ENCODE results near the gene TTYH1.
"Not testable (repeated sequence)": the region's sequence is repeated elsewhere in the genome, so short reads cannot be mapped to it uniquely, and the experiment has no call there.

The TTYH1 gene

DNA sequence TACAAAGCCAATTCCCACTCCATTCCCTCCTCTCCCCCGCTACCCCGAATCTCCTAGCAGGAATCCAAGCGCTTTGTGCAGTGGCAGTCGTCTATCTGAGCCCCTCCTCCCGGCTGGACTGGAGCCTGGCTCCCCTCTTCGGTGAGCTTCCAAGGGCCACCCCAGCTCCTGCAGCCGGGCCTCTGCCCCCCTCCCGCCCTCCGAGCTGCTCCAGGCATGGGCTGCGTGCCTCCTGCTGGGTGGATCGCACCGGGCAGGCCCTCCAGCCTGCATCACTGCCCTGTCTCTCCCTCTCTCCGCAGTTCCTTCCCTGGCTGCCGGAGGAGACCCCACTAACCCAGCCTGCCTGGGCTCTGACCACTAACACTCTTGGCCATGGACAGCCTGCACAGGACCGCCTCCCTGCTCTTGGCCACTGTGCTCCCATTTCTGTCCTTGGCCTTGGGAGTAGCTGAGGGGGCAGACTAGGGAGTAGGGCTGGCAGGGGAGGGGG, 20.8 kb downstream of the TTYH1 start:
- DNase-seq (ENCODE audit: low read depth), result no peak
- TF ChIP-seq, protein P1, sequence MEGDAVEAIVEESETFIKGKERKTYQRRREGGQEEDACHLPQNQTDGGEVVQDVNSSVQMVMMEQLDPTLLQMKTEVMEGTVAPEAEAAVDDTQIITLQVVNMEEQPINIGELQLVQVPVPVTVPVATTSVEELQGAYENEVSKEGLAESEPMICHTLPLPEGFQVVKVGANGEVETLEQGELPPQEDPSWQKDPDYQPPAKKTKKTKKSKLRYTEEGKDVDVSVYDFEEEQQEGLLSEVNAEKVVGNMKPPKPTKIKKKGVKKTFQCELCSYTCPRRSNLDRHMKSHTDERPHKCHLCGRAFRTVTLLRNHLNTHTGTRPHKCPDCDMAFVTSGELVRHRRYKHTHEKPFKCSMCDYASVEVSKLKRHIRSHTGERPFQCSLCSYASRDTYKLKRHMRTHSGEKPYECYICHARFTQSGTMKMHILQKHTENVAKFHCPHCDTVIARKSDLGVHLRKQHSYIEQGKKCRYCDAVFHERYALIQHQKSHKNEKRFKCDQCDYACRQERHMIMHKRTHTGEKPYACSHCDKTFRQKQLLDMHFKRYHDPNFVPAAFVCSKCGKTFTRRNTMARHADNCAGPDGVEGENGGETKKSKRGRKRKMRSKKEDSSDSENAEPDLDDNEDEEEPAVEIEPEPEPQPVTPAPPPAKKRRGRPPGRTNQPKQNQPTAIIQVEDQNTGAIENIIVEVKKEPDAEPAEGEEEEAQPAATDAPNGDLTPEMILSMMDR (conservative IDR thresholded peaks at IDR 0.05; ENCODE audit: low read depth, low read length), result no peak
- H3K4me3 ChIP-seq (ENCODE audit: low read length), result no peak overlapping the region

DNA sequence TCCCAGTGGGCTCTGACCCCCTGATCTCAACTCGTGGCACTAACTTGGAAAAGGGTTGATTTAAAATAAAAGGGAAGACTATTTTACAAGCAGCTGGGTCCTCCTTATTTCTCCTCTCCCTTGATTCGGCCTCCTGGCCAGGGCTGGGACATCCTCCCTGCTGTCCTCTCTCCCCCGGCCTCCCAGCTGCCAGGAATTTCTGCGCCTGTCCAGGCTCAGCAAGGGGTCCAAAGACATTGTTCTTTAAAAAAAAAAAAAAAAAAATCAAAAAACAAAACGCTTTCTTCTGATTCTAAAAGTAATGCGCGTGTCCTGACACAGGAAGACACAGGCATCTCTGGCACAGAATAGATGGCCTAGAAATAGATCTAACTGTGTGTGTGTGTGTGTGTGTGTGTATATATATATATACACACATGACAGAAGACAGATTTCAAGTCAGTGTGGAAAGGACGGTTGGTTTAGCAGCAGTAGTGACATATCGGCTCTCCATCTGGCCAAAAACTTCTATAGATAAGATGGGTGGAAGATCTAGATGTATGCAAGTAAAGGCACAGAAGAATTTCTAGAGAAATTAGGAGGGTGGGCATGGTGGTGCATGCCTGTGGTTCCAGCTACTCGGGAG, 21.5 kb downstream of the TTYH1 start:
- DNase-seq (ENCODE audit: low read depth), result no peak
- TF ChIP-seq, protein P1 (conservative IDR thresholded peaks at IDR 0.05; ENCODE audit: low read depth, low read length), result no peak
- H3K4me3 ChIP-seq (ENCODE audit: low read length), result no peak overlapping the region

DNA sequence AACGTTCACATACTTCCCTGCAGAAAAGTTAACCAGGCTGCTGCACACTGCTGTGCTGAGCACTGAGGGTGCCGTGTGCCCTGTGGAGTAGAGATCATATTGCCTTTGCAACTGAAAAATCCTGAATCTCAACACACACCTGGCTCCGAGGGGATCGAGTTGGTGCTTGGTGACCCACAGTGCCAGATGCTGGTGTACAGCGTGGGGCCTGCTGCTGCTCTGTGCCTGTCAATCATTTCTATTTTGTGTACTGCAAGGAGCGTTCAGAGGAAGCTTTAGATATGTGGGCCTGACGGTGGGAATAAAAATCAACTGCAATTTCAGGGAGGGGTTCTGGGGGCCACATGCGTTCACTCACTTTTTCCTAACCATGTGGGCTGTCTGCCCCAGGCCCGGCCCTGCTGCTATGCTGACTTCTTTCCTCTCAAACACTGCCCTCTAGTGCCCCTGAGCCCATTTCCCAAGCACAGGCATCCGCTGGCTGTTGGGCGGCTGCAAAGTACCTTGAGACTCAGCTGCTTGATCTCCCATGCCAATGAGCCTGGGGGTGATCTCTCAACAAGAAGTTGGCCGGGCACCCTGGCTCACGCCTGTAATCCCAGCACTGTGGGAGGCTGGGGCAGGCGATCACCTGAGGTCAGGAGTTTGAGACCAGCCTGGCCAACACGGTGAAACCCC, 24.0 kb downstream of the TTYH1 start:
- TF ChIP-seq, protein P1 (conservative IDR thresholded peaks at IDR 0.05; ENCODE audit: low read depth, low read length), result peak; percentile 82
- DNase-seq (ENCODE audit: low read depth), result no peak
- no peak overlapping the region for H3K4me3 ChIP-seq (ENCODE audit: low read length)

DNA sequence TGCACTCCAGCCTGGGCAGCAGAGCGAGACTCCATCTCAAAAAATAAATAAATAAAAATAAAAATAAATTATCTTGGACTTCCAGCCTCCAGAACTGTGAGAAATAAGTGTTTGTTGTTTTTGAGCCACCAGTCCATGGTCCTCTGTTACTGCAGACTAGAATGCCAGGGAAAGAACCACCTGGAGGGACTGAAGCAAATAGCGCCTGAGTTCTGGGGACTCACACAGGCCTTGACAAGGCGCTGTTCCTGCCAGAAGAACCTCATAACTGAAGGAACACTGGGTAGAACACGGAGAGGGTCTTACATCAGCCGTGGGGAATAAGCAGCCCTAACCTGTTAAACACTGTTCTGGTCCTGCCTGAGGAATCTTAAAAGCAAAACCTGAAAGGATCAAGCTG, 25.4 kb downstream of the TTYH1 start:
- DNase-seq (ENCODE audit: low read depth), result no peak
- TF ChIP-seq, protein P1 (conservative IDR thresholded peaks at IDR 0.05; ENCODE audit: low read depth, low read length), result no peak
- H3K4me3 ChIP-seq (ENCODE audit: low read length), result no peak overlapping the region

DNA sequence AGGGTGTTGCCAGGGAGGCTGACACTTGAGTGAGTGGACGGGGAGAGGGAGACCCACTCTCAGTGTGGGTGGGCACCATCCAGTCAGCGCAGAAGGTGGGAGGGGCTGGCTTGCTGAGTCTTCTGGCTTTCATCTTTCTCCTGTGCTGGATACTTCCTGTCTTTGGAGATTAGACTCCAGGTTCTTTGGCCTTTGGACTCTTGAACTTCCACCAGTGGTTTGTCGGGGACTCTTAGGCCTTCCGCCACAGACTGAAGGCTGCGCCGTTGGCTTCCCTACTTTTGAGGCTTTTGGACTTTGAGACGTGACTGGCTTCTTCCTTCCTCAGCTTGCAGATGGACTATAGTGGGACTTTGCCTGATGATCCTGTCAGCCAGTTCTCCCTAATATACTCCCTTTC, 29.5 kb downstream of the TTYH1 start:
- DNase-seq (ENCODE audit: low read depth), result no peak
- H3K4me3 ChIP-seq (ENCODE audit: low read length), result no peak overlapping the region
- TF ChIP-seq, protein P1 (conservative IDR thresholded peaks at IDR 0.05; ENCODE audit: low read depth, low read length), result no peak

DNA sequence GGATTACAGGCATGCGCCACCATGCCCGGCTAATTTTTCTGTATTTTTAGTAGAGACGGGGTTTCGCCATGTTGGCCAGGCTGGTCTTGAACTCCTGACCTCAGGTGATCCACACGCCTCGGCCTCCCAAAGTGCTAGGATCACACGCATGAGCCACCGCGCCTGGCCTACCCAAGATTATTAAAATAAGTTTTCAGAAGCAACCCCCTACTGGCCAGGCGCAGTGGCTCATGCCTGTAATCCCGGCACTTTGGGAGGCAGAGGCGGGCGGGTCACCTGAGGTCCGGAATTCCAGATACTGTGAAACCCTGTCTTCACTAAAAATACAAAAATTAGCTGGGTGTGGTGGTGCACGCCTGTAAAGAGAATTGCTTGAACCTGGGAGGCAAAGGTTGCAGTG, 31.1 kb downstream of the TTYH1 start:
- DNase-seq (ENCODE audit: low read depth); H3K4me3 ChIP-seq (ENCODE audit: low read length): not testable (repeated sequence)

DNA sequence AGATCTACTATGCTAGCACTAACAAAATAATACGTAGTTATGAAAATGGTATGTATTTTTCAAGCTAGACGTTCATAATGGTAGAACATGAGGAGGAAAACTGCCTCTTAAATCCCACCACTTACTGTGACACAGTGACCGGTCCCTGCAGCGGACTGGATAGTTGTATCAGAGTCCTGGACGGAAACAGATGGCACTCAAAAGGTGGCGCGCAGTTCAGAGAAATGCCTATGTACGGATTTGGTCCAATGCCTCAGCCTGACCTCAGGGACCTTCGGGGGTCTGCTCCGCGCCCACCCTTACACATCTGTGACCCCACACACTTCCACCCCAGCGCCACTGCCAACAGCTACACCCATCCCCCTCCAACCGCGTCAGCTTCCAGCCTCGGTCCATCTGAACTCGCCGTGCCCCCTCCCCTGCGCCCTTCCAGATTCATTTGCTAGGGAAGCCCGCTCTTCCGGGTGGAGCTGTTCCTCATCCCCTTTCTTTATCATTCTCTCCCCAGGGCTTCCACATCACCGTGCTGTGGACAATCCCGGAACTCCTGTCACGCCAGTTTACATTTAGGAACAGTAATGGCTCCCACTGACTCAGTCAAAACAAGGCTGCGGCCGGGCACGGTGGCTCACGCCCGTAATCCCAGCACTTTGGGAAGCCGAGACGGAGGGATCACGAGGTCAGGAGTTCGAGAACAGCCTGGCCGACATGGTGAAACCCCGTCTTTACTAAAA, 32.9 kb downstream of the TTYH1 start:
- peak overlapping the region; percentile 93 for H3K4me3 ChIP-seq (ENCODE audit: low read length)
- DNase-seq (ENCODE audit: low read depth), result no peak
- TF ChIP-seq, protein P1 (conservative IDR thresholded peaks at IDR 0.05; ENCODE audit: low read depth, low read length), result no peak
